ENCODE data around the gene OR13J1. TPM values are rescaled to one million over a fixed set of nuclear protein-coding genes. Genes with fewer than 3 reads are reported as not detected.

The OR13J1 gene
- total RNA-seq, 1 experiment from 2014 or later = not detected

- TF ChIP-seq SIN3A (IDR thresholded peaks at IDR 0.05; ENCODE audit: borderline replicate concordance, insufficient read depth, low read depth, low read length) (no peak), CTCF (IDR thresholded peaks at IDR 0.05) (no peak), POLR2AphosphoS5 (IDR thresholded peaks at IDR 0.05; ENCODE audit: low read depth, low read length) (no peak), REST (IDR thresholded peaks at IDR 0.05; ENCODE audit: insufficient read depth in 1 of 2, low read depth in 2 of 2, low read length in 1 of 2) (no peak), TCF7L2 (IDR thresholded peaks at IDR 0.05; ENCODE audit: low read depth, low read length) (no peak)
- no TSS peak for BruUV-seq (replicated peaks)
- Histone ChIP-seq H3K4me1 (ENCODE audit: control insufficient read depth, insufficient read depth, low read length) (peaks cover 64% of the 10 kb centered on the region), H3K27ac (ENCODE audit: low read length) (peak within 1 kb of the TSS; percentile 78), H3K36me3 (ENCODE audit: control insufficient read depth, insufficient read depth, low read length) (no peaks in the 10 kb centered on the region), H3K9me3 (ENCODE audit: control insufficient read depth, insufficient read depth, low read depth, low read length) (no peaks in the 10 kb centered on the region), H3K4me3 (ENCODE audit: low read depth in 2 of 2, low read length in 2 of 2) (no peak within 1 kb of the TSS), H3K27me3 (ENCODE audit: control insufficient read depth, insufficient read depth, low read length) (no peaks in the 10 kb centered on the region)
- intact Hi-C loops (cut with micrococcal nuclease; ENCODE audit: unreplicated experiment) (no loop called here), in situ Hi-C loops (cut with HindIII; ENCODE audit: low pct_unique_long_range_greater_than_20kb, low sequenced_read_pairs) (no loop called here)
- ChIA-PET CTCF (interaction anchor here (1.0 kb wide), 1 partner anchor 114 kb away, joined by 3 read pairs; no protein-coding TSS in a partner anchor), POLR2A (no interaction called here)
- DNase-seq (ENCODE audit: low read depth, low spot score) (no peak), ATAC-seq (no peak)
Measured at GRCh38 chr9:35909274-35909673, 39.1 kb upstream of the OR13J1 start, which contains the start of gene SPAAR. Gene SPAAR (plus strand): TSS chr9:35909490. CDS start chr9:35910464, 974 bp downstream.

- CTCF ChIA-PET = no interaction called here
- intact Hi-C loops (cut with micrococcal nuclease; ENCODE audit: unreplicated experiment) (no loop called here), in situ Hi-C loops (cut with HindIII; ENCODE audit: low pct_unique_long_range_greater_than_20kb, low sequenced_read_pairs) (no loop called here)
- TF ChIP-seq POLR2AphosphoS5 (IDR thresholded peaks at IDR 0.05; ENCODE audit: low read depth, low read length) = no peak
- no peak for TF ChIP-seq CTCF (IDR thresholded peaks at IDR 0.05)
- TF ChIP-seq TCF7L2 (IDR thresholded peaks at IDR 0.05; ENCODE audit: low read depth, low read length) = no peak
- TF ChIP-seq REST (IDR thresholded peaks at IDR 0.05; ENCODE audit: insufficient read depth in 1 of 2, low read depth in 2 of 2, low read length in 1 of 2) = no peak
- no peak for TF ChIP-seq SIN3A (IDR thresholded peaks at IDR 0.05; ENCODE audit: borderline replicate concordance, insufficient read depth, low read depth, low read length)
- no TSS peak for BruUV-seq (replicated peaks)
- peak overlapping the region; percentile 78 for H3K27ac ChIP-seq (ENCODE audit: low read length)
- peaks cover 66% of the 10 kb centered on the region for H3K4me1 ChIP-seq (ENCODE audit: control insufficient read depth, insufficient read depth, low read length)
- H3K36me3 ChIP-seq (ENCODE audit: control insufficient read depth, insufficient read depth, low read length) = no peaks in the 10 kb centered on the region
- H3K27me3 ChIP-seq (ENCODE audit: control insufficient read depth, insufficient read depth, low read length) = no peaks in the 10 kb centered on the region
- no peak overlapping the region for H3K4me3 ChIP-seq (ENCODE audit: low read depth in 2 of 2, low read length in 2 of 2)
- no peak for DNase-seq (ENCODE audit: low read depth, low spot score)
- no peak for ATAC-seq
- H3K9me3 ChIP-seq (ENCODE audit: control insufficient read depth, insufficient read depth, low read depth, low read length) = no peaks in the 10 kb centered on the region
- POLR2A ChIA-PET = no interaction called here
Measured at GRCh38 chr9:35908504-35909125, 38.4 kb upstream of the OR13J1 start.

Measured in Panc1 (cell line).